ENCODE data around the gene MXRA8.

Gene MXRA8

GRCh38 chr1:1365875-1366698 lies 7.7 kb upstream of the MXRA8 start:
- DNase-seq = no peak

- DNase-seq = no peak
These were observed 5.9 kb upstream of the MXRA8 start for GRCh38 chr1:1364266-1364665.

DNA sequence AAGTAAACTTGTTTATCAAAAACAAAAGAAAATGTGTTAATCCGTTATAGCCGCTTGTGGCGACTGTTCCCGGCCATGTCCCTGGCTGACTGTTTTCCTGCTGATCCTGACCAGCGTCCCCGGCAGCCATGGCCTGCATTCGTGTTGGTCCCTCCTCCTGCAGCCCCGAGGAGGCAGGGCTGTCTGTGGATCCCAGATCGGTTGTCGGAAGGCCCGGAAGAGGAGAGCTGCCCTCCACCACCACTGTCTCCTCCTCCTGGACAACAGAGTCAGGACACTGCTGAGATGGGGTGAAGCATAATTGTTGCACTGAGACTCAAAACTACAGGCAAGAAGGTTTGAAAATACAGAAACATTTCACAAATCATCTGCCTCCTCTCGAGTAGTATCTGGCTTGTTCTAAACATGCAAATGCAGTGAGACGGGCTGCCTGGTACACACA lies 3.6 kb upstream of the MXRA8 start:
- DNase-seq = no peak

DNA sequence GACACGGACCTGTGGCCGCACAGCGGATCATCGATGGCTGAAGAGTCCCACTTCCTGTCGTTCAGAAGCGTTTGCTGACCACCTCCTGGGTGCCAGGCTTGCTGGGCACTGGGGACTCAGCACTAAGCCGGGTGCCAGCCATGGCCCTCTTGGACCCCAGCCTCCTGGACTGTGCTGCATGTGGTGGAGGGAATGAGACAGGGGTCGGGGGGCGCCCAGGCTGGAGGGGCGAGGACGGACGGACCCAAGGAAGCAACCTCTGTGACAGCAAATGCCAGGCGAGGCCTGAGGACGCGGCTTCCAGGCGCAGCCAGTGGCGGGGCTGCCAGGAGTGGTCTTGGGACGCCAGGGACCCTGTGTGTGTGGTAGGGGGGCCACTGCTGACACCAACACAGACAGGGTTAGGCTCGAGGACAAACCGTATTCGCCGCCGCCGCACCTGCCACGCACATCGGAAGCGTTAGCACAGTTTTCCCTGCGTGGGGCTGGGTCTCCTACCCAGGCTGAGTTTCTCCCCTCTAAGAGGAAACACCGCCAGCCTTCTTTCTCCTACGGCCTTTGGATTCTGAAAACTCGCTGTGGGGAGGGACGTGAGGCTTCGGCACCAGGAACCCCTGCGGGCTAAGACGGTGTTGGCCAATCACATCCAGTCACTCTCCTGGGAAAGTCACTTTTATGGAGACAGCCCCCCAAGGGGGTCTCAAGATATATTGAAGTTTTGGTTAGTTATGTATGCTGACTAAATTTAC lies 3.1 kb upstream of the MXRA8 start:
- DNase-seq = no peak

DNA sequence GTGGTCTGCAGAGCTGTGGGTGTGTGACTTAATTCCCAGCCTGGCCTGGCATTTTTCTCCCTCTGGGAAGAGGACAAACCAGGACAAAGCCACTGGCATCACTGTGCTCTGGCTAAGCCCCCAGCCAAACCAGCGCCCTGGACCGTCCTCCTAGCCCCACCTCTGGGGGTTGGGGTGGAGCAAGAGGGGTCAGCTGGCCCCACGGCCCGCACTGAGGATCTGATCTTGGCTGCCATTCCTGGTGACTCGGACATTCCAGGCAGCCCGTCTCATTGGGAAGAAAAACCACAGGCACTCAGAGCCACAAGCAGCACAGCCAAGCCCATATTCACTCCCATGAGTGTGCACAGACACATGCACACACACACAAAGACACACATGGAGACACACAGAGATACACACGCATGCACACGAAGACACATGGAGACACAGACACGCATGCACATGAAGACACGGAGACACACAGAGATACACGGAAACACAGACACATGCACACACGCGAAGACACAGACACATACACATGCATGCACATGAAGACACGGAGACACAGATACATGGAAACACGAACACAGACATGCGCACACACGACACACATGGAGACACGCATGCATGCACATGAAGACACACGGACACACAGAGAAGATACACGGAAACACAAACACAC lies 2.3 kb upstream of the MXRA8 start:
- no peak for DNase-seq

DNA sequence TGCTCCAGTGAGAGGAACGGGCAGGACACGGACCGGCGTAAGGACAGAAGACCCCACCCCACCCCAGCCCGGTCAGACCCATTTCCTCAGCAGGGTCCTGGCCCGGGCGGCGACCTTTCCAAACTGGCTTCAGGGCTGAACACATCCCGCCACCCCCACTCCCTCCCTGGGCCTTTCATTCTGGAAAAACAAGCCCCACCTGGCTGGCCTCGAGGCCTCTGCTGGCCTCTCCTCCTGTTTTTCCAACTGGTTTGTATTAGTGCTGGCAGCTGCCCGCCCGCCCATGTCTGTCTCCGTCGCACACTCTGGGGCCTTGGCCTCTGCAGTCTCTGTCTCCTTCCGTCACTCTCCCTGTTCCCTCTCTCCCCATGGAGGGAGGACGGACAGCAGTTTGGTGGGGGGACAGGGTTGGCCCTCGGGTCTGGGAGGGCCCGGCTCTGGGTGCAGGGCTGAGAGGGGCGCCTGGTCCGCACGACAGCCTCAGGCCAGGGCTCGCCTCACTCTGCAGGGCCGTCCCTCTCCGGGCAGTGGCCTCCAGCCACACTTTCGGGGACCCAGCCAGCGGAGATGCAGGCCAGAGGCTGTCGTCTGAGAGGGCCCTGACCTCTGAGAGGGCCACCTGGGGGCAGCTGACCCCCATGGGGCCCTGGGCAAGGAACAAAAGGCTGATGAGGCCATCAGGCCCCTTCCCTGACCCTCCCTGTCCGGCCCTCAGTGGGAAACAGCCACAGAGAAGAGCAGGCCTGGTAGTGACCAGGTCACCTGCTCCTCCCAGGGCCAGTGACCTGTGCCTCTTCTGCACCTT lies 1.5 kb upstream of the MXRA8 start:
- no peak for DNase-seq

- no peak for DNase-seq
These were observed 931 bp upstream of the MXRA8 start for GRCh38 chr1:1359308-1359663.

GRCh38 chr1:1357871-1358432 lies 403 bp downstream of the MXRA8 start:
- DNase-seq = no peak

DNA sequence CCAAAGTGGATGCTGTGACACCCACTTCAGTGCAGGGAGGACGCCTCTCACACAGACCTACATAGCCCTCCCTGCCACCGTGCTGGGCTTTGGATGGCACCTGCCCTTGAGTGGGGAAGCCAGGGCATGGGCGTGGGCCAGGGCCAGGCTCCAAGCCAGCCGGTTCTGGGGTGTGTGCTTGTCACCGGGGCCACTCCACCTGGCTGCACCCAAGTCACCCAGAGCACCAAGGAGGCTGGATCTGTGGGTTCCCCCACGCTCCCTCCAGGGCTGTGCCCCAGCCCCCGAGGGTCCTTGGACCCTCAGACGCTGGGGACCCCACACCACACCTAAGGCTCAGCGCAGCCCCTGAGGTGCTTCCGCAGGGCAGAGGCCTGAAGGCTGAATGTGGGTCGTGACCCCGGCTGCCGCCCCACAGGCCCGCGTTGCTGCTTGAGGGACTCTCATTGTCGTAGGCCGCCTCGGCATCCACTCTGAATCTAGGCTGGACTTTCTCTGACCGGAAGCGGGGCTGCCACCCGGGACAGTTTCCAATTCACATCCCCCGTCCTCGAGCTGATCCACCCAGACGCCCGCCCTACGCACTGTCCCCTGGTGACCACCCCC lies 1.5 kb downstream of the MXRA8 start:
- DNase-seq = no peak

GRCh38 chr1:1356166-1356795 lies 2.1 kb downstream of the MXRA8 start:
- DNase-seq = no peak

DNA sequence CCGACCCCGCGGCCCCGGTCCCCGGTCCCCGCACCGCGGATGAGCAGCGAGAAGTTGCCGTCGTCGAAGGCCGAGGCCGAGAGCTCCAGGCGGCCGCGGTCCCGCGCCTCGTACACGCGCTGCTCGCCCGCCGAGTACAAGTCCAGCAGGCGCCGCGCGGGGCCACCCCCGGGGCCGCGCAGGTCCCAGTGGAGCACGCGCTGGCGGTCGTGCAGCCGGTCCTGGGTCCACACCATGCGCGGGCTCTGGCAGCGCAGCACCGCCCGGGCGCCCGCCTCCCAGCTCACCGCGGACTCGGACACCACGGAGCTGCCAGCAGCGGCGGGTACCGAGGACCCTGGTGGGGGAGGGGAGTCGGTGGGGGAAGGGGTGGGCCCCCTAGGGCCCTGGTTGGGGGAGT lies 2.9 kb downstream of the MXRA8 start:
- DNase-seq = no peak

DNA sequence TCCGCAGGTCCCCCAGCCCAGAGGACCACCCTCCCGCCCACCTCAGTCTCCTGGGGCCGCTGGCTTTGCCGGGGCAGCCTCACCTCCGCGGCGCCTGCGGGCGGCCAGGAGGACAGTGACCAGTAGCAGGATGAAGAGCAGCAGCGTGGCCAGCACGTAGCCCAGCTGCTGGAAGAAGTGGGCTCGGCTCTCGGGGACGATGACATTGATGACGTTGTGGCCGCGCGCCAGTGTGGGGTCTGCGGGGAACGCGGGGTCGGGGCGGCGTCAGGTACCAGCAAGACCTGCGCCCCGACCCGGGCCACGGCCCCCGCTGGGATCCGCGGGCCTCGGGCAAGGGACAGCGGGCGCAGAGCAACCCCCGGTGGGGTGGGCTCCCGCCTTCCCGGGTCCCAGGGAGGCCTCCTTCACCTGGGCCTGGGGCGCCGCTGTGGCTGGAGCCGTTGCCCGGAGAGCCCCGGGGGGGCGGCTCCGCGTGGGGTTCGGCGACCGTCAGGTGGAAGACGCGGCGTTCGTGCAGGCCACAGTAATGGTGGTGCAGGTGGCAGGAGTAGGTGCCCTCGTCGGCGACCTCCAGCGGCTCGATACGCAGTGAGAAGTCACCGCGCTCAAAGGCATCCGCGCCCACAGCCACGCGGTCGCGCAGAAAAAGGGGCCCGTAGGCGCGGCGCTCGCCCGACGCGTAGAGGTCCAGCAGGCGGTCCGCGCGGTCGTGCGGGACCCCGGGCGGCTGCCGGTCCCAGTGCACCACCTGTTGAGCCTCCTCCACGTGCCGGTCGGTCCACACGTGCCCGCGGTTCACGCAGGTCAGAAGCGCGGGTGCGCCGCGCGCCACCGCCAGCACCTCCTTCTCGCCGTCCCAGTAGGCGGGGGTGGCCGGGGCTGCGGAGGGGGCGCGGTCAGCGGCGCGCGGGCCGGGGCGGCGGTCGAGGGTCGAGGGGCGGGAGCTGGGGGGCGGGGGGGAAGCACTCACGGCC lies 3.8 kb downstream of the MXRA8 start:
- DNase-seq = no peak

GRCh38 chr1:1353389-1354151 lies 4.8 kb downstream of the MXRA8 start:
- DNase-seq = no peak

- DNase-seq = no peak
These were observed 5.5 kb downstream of the MXRA8 start for GRCh38 chr1:1352786-1353388.

GRCh38 chr1:1351511-1352427 lies 6.6 kb downstream of the MXRA8 start:
- no peak for DNase-seq

- DNase-seq = no peak
These were observed 8.9 kb downstream of the MXRA8 start, which contains the start of gene DVL1 for GRCh38 chr1:1349256-1350012. TSS of gene DVL1 (minus strand) at chr1:1349418. CDS start at chr1:1349065, 353 bp downstream.
